ENCODE measurements around the gene NFAT5. TPM values are rescaled to one million over a fixed set of nuclear protein-coding genes. Genes with fewer than 3 reads are reported as not detected.

Gene NFAT5
- total RNA-seq, 1 donor from 2014 or later = 30.5 TPM

DNA sequence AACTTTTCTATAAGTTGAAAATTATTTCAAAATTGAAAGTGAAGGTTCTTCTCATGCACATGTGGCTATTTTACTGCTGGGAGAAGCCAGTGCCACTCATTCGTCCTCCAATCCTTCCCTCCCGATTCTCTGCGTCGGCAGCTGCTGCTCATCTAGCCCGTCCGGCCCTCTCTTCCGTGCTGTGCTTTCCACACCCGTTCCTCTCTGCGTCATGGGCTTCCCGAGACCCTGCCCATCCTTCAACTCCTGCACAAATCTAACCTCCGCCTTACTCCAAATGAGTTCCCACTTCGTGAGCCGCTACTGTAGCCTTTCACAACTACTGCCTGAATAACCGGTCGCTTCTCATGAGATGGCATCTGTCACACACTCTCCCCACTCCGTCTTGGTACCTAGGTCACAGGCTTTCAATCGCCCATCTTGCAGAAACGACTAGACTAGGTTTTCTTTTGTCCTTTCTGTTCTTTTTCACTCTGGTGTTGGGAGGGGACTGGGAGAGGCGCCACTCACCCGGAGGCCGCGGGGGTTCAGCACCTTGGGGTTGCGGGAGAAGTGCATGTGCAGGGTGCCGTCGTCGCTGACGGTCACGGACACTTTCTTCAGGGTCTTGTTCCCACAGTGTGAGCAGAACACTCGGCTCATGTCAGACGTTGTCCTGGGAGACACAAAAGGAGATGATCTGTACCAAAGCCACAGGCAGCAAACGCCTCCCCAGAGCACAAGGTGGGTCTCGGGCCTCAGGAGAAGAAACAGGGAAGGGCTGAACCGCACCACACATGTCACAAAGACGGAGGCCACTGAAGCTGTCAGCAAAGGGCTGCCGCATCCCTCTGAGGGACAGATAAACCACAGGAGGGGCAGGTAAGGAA lies 178.8 kb downstream of the NFAT5 start:
- no peak for DNase-seq

DNA sequence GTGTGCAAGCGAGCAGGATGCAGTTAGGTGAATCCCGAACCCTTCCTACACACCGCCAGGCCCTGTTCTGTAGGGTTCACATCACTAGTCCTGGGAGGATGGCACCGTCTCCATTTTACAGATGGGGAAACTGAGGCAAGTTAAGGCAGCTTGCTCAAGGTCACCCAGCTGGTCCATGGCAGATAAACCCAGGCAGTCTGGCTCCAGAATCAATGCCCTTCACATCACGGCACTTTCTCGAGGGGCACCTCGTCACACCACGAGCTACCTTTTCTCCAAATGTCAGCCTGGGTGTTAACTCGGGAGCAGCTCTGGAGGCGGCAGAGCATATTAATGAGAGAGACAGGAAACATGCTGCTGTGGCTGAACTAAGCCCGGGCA lies 179.5 kb downstream of the NFAT5 start:
- no peak for DNase-seq

DNA sequence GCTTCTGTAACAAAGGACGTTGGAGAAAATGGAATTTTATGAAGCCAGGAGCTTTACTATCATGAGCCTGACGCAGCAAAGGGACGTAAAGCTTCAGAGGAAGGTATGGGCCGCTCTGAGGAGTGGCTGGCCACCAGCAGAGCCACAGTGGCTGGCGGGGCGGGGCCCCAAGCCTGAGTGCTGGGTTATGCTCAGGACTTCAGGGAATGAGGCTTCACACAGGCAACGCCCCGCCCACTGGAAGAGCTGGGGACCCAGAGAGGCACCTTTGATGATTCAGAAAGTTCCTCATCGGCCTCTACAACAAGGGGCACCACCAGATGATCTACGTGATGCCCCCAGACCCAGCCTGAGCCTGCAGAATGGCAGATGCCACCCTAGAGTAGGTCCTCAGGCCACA lies 180.2 kb downstream of the NFAT5 start:
- DNase-seq = no peak

- no peak for DNase-seq
These were observed 181.3 kb downstream of the NFAT5 start for GRCh38 chr16:69747115-69747514.

- DNase-seq = no peak
These were observed 183.1 kb downstream of the NFAT5 start for GRCh38 chr16:69748694-69749345.

- peak; percentile 27 for DNase-seq
These were observed 188.3 kb downstream of the NFAT5 start for GRCh38 chr16:69754143-69754468.

Other genes starting within 250 kb of the NFAT5 start
- 15.1 and 19.3 TPM in 2 replicates for gene PDF, start 235.4 kb upstream of the NFAT5 start, total RNA-seq
- gene COG8, start 226.4 kb upstream of the NFAT5 start, total RNA-seq = 37.4 and 43.1 TPM in 2 replicates
- gene NIP7, start 226.2 kb upstream of the NFAT5 start, total RNA-seq = 25.6 and 27.4 TPM in 2 replicates
- 0.14 and 0.17 TPM in 2 replicates for gene TMED6, start 214.2 kb upstream of the NFAT5 start, total RNA-seq
- 12.2 and 14.5 TPM in 2 replicates for gene TERF2, start 180.0 kb upstream of the NFAT5 start, total RNA-seq
- gene CYB5B, start 141.3 kb upstream of the NFAT5 start, total RNA-seq = 77.8 and 182 TPM in 2 replicates
- 427 and 456 TPM in 2 replicates for gene NQO1, start 160.6 kb downstream of the NFAT5 start, total RNA-seq
- gene NOB1, start 189.0 kb downstream of the NFAT5 start, total RNA-seq = 19.4 and 22.7 TPM in 2 replicates
- gene WWP2, start 196.4 kb downstream of the NFAT5 start, total RNA-seq = 25.4 and 39.0 TPM in 2 replicates

Data from dermis blood vessel endothelial cell (primary cell).